M059J (cell line): Measurements from ENCODE around the gene STARD9. TPM values are rescaled to one million over a fixed set of nuclear protein-coding genes. Genes with fewer than 3 reads are reported as not detected.

Experiments
- DNase-seq: peaks from one replicate; pipeline ENCODE4 v3.0.0-alpha.2; 2012; ENCODE audit warnings: low read depth
- total RNA-seq: library from RNA; depleted of rRNA; stranded (reverse); fragments of >200 nt; shearing (Covaris generic); gene quantifications from 2 replicates; pipeline ENCODE4 v1.2.3, GENCODE V29; 2014; rRNA removed

STARD9 gene
- 1.4 and 2.7 TPM in 2 replicates for total RNA-seq

GRCh38 chr15:42575188-42576039, at the start of gene STARD9:
STARD9 (plus strand) TSS chr15:42575606; CDS start chr15:42575716, 110 bp downstream.
- peak; percentile 97 for DNase-seq

DNA sequence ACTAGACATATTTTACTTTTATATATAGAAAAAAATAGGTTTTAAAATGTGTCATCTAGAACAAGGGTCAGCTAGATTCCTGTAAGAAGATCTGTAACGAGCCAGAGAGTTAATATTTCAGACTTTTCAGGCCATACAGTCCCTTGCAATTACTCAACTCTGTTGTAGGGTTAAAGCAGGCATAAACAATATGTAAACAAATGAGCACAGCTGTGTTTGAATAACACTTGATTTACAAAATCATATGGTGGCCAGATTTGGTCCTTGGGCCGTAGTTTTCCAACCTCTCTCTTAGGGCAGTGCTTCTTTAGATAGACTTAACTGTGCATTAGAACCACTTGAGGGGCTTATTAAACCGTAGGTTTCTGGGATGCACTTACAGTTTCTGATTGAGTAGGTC, 46.4 kb upstream of the STARD9 start:
- DNase-seq = no peak

GRCh38 chr15:42533246-42533645, 42.2 kb upstream of the STARD9 start:
- DNase-seq = no peak

GRCh38 chr15:42544853-42545629, 30.4 kb upstream of the STARD9 start:
- no peak for DNase-seq

DNA sequence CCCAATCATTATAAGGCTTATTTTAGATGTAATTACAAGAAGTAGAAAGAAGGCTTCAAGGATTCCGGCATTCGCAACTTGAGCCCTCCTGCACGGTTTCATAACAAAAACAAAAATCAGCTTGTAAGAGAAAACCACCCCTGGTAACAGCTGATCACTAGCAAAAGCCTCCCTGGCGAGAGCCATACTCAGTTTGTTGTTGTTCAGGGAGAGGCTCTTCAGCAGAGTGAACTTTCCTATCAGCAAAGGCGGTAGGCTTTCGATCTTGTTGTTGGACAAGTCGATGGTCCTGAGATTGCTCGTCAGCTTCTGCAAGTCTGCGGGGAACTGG, 27.5 kb upstream of the STARD9 start:
- peak; percentile 46 for DNase-seq

- peak; percentile 81 for DNase-seq
Observed at GRCh38 chr15:42548249-42549031, 27.0 kb upstream of the STARD9 start, which contains the start of the genes HAUS2 and LRRC57. HAUS2 (plus strand) TSS chr15:42548838; CDS start chr15:42548873, 35 bp downstream. LRRC57 (minus strand) TSS chr15:42548793; CDS start chr15:42548434, 359 bp downstream.

GRCh38 chr15:42549032-42549491, 26.3 kb upstream of the STARD9 start:
- peak; percentile 60 for DNase-seq

- no peak for DNase-seq
Observed at GRCh38 chr15:42549741-42550392, 25.5 kb upstream of the STARD9 start.

GRCh38 chr15:42553554-42553953, 21.9 kb upstream of the STARD9 start:
- DNase-seq = no peak

- peak; percentile 22 for DNase-seq
Observed at GRCh38 chr15:42556550-42557207, 18.7 kb upstream of the STARD9 start.

DNA sequence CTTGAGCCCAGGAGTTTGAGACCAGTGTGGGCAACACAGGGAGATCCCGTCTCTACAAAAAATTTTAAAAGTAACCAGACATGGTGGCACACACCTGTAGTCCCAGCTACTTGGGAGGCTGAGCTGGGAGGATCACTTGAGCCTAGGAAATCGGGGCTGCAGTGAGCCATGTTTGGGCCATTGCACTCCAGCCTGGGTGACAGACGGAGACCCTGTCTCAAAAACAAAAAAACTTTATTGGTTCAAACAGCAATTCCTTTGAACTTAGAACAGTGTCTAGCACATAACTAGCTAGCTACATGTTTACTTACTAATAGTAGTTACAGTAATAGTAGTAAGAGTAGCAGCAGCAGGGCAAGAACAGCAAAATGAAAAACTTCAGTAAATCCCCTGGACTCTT, 16.7 kb upstream of the STARD9 start:
- DNase-seq = no peak

DNA sequence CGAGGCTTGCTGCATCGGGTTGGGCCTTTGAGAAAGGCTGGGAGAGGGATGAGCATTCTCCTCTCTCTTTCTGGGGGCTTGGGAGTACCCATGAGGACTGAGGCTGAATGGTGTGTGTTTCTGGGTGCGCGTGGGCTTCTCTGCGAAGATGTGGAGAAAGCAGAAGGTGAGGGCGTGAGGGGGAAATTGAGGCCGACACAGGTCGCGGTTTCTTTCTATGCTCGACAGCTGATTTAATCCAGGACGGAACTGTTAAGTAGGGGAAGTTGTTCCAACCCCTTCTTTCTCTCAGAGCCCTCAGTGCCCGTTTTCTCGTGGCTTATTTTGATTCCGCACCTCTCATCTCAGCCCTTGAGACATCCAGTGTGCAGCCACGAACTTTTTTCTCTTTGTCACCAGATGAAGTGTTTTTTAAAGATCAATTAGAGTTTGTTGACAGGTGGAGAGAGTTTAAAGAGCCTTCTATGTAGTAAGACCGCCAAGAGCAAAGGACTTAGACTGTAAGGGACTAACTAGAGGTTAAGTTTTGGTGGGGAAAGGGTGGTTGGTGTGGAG, 711 bp downstream of the STARD9 start:
- no peak for DNase-seq

GRCh38 chr15:42576776-42577175, 1.4 kb downstream of the STARD9 start:
- DNase-seq = no peak

DNA sequence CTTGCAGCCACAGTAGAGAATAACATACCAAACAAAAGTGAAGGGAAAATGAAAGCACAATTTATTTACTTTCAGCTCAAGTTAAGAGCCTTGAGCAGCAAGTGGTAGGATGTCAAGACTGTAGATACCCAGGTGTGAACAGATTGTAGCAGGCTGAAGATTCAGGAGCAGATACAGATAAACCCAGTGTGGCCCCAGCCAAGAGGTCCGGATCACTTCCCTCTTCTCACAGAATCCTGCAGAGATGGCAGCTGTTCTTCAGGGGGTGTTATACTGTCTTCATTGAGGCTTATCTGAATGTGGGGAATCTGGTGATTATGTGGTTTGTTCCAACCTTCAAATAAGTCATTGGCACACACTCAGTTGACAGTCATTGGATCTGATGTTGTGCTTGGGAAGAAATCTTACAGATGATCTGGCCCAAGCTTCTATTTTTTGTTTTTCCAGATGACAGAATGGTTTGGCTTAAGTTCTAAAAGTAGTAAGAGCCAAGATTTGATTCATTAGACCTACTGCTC, 2.2 kb downstream of the STARD9 start:
- DNase-seq = peak; percentile 59

DNA sequence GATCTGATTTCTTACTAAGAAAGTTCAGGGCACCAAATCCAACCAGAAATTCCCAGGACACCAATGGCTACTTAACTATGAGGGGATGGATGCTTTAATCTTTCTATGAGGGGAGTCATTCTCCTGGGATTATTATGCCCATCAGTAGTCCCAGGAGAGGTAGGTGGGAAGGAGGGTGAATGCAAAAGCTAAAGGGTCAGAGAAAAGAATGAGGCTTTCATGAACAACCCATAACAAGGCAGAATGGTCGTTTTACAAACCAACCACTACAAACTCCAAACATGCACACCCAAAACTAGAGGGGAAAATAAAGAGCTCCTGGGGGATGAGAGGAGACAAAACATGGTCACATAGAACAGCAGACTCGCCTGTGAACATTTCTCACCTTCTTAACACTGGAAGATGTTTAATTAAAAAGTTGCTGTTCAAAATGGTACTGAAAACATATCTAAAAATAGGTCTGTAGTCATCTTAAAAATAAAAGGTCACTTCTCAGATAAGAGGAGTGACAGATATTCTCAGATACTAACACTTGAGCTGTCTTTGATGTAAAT, 3.7 kb downstream of the STARD9 start:
- no peak for DNase-seq

GRCh38 chr15:42581272-42581730, 5.9 kb downstream of the STARD9 start:
- peak; percentile 71 for DNase-seq

DNA sequence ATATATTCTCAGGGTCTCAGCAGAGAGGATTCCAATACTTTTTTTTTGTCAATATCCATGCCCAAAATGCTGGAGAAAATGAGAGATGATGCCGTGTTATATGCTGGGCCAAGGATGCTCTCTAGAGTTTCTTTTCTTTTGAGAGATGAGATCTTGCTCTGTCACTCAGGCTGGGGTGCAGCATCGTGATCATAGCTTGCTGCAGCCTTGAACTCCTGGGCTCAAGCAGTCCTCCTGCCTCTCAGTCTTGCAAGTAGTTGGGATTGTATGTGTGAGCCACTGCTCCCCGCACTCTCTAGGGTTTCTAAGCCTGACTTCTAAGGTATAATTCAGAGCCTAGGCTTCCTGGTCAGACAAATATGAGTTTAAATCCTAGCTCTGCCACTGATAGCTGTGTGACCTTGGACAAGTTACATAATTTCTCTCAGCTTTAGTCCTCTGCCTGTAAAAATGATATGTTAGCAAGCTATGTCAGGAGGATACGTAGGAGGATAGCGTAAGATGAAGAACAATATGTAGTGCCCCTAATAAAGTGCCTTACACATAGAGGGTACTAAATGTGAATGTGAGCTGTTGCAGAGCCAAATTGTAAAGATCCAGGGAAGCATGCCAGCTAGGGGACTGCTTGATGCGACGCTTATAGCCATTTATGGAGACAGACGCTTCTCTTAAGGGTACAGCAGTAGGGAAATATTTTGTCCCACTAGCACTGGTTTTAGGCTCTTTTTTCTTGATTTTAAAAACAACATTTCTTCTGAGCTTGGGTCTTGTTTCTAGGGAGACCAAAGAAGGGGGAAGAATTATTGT, 7.4 kb downstream of the STARD9 start:
- no peak for DNase-seq

DNA sequence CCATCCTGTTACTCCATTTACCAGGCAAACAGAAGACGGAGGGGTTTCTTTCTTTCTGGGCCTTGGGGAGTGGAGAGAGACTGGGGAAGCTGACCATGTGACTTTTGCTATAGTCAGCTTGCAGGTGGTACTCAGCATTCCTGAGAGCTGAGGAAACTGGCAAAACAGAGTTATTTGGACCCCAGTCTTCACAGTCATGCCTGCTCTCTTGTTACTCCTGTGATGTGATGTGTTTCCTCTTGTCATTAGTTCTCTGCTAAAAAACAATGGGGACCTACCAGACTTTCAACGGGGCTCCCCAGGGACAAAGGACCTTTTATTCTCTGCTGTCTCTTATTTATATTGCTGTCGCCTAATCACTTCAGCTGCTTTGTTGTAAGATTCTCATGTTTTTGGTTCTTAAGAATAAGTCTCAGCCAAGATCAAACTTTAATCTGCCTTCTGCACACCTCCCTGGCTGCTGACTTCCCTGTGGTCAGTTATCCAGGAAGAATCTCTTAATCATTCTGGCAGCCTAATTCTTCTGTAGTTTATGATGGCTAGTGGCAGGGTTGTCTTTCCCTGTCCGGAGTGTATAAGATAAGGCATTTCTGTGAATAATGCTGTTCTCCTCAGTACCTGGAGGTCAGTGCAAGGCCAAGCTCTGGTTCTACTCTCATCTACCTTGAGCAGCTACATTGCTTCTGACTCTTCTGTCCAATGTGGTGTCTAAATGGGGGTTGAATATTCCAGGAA, 8.8 kb downstream of the STARD9 start:
- DNase-seq = peak; percentile 64
